ENCODE measurements around the gene PURA. TPM values are rescaled to one million over a fixed set of nuclear protein-coding genes. Genes with fewer than 3 reads are reported as not detected.

PURA gene
- polyA plus RNA-seq, 2 of the 4 experiments (the other 2 are of a cell fraction): 4.5 to 12.7 TPM

- DNase-seq (ENCODE audit: low read depth in 1 of 2, low spot score in 1 of 2) (no peak), ATAC-seq (no peak), FAIRE-seq (no peak)
- peaks cover 28% of the 10 kb centered on the region for H3K4me1 ChIP-seq
- WGBS (ENCODE audit: missing lambda C conversion rate): 77% methylated on average over 24 of the region's 24 CpGs
- ChIA-PET POLR2A (interaction anchor here (0.5 to 1.0 kb wide), 2 partner anchors 14 to 188 kb away, joined by 3 read pairs; no protein-coding TSS in a partner anchor), CTCF (interaction anchor here (1.2 to 3.2 kb wide), 3 partner anchors 33 to 36 kb away, joined by 6 to 20 read pairs (median 12); no protein-coding TSS in a partner anchor)
- H3K9me3 ChIP-seq: no peaks in the 10 kb centered on the region
- H3K27ac ChIP-seq: peak overlapping the region; percentile 77 to 97; a peak in 5 of 6 replicates
- H3K4me3 ChIP-seq: peak overlapping the region; percentile 82
- no peak for TF ChIP-seq HDAC2 (IDR thresholded peaks at IDR 0.05)
- TF ChIP-seq, protein P1, sequence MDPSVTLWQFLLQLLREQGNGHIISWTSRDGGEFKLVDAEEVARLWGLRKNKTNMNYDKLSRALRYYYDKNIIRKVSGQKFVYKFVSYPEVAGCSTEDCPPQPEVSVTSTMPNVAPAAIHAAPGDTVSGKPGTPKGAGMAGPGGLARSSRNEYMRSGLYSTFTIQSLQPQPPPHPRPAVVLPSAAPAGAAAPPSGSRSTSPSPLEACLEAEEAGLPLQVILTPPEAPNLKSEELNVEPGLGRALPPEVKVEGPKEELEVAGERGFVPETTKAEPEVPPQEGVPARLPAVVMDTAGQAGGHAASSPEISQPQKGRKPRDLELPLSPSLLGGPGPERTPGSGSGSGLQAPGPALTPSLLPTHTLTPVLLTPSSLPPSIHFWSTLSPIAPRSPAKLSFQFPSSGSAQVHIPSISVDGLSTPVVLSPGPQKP (IDR thresholded peaks at IDR 0.05; ENCODE audit: low read depth, low read length): no peak
- no peak for TF ChIP-seq E2F6 (IDR thresholded peaks at IDR 0.05; ENCODE audit: borderline replicate concordance, low read depth)
- TF ChIP-seq RCOR1 (IDR thresholded peaks at IDR 0.05; ENCODE audit: low read depth, low read length): no peak
- TF ChIP-seq KDM5A (IDR thresholded peaks at IDR 0.05): no peak
- H3K4me2 ChIP-seq: peak overlapping the region; percentile 98
These were observed 4.7 kb upstream of the PURA start for GRCh38 chr5:140109018-140109758.

- FAIRE-seq (no peak), DNase-seq (ENCODE audit: low read depth in 1 of 2, low spot score in 1 of 2) (no peak), ATAC-seq (no peak)
- no peak overlapping the region for H3K27ac ChIP-seq
- 55% methylated on average over 2 of the region's 2 CpGs for WGBS (ENCODE audit: missing lambda C conversion rate)
- ChIA-PET POLR2A (no interaction called here), CTCF (interaction anchor here (3.2 kb wide), 2 partner anchors 33 to 36 kb away, joined by 12 to 20 read pairs; no protein-coding TSS in a partner anchor)
- no peaks in the 10 kb centered on the region for H3K9me3 ChIP-seq
- H3K4me3 ChIP-seq: no peak overlapping the region; the same call in 2 of the 3 replicates
- H3K4me1 ChIP-seq: peaks cover 30% of the 10 kb centered on the region
- peak overlapping the region; percentile 98 for H3K4me2 ChIP-seq
- no peak for TF ChIP-seq SREBF2 (IDR thresholded peaks at IDR 0.05)
- no peak for TF ChIP-seq BCL3 (IDR thresholded peaks at IDR 0.05)
- no peak for TF ChIP-seq PHF8 (IDR thresholded peaks at IDR 0.05; ENCODE audit: borderline replicate concordance, low read depth)
- no peak for TF ChIP-seq RARB (CRISPR knock-in tag; IDR thresholded peaks at IDR 0.05)
- no peak for TF ChIP-seq POLR2AphosphoS2 (conservative IDR thresholded peaks at IDR 0.05; ENCODE audit: low read length)
- TF ChIP-seq REST (IDR thresholded peaks at IDR 0.05): no peak
- TF ChIP-seq ATOH8 (CRISPR knock-in tag; IDR thresholded peaks at IDR 0.05; ENCODE audit: low read depth): no peak
- TF ChIP-seq RAD21 (conservative IDR thresholded peaks at IDR 0.05 in 1 of 2, IDR thresholded peaks at IDR 0.05 in 1 of 2): no peak
- TF ChIP-seq BHLHE40 (IDR thresholded peaks at IDR 0.05; ENCODE audit: low read depth, low read length): no peak
- TF ChIP-seq ZC3H11A (IDR thresholded peaks at IDR 0.05): no peak
These were observed 3.9 kb upstream of the PURA start for GRCh38 chr5:140109759-140110645.
